HCT116 (cell line): Measurements from ENCODE around the gene TMEM117. TPM values are rescaled to one million over a fixed set of nuclear protein-coding genes. Genes with fewer than 3 reads are reported as not detected.

Experiments used
- ATAC-seq: fragments of 200-7000 bp; cut with Tn5 transposase; 2 replicates; pipeline ENCODE4 v1.9.1; 2020; ENCODE audit warnings: mild to moderate bottlenecking, moderate library complexity
- BruUV-seq: library from RNA; stranded (reverse); fragments of 400-500 nt; replicated peaks from 2 replicates; lab custom pipeline; 2021; lab: Mats Ljungman, UMichigan
- CTCF ChIA-PET: fragments of 300-600 bp; sonication (Branson Sonifier 250); formaldehyde crosslinking; loops from one replicate; lab custom pipeline; 2021; ENCODE audit warnings: antibody characterized with exemption; lab: Charles Lee
- POLR2A ChIA-PET: fragments of 300-600, 350-600 bp; sonication (Branson Sonifier 250); formaldehyde crosslinking; loops from one replicate; lab custom pipeline; 2021; ENCODE audit warnings: antibody characterized with exemption; lab: Charles Lee
- RAD21 ChIA-PET, 2 experiments: fragments of 300-600 bp; sonication (Branson Sonifier 250); formaldehyde crosslinking; loops; one replicate each; lab custom pipeline; 2023; ENCODE audit warnings: low total read pairs in 2 of 2; ENCODE audit not compliant: uncharacterized antibody in 2 of 2, unreplicated experiment in 2 of 2, low non-redundant PET in 1 of 2; lab: Charles Lee
- DNase-seq: peaks from one replicate; pipeline ENCODE4 v3.0.0-alpha.2; 2010; ENCODE audit warnings: low read depth, low spot score
- H2AFZ ChIP-seq: fragments of 200-600 bp; shearing (Covaris generic), sonication (generic); 2 replicates; pipeline ENCODE4 v1.6.1; 2017; ENCODE audit warnings: low read depth, mixed run types, mixed read lengths, antibody characterized with exemption, low read length; ENCODE audit not compliant: poor library complexity, severe bottlenecking
- H3K27ac ChIP-seq: 2 replicates; pipeline ENCODE4 v1.5.1; 2012; ENCODE audit warnings: low read depth, low read length
- H3K27me3 ChIP-seq: fragments of 200-600 bp; sonication (generic); 2 replicates; pipeline ENCODE4 v1.6.1; 2016; ENCODE audit warnings: mixed run types, low read length, mixed read lengths; ENCODE audit not compliant: insufficient read depth
- H3K36me3 ChIP-seq, 2 experiments: fragments of 200-500 bp in 1 of 2; fragments of 200-600 bp in 1 of 2; sonication (Bioruptor generic) in 1 of 2; sonication (generic) in 1 of 2; 2 replicates each; pipeline versions ENCODE4 v1.5.1 to v1.6.1; 2014 to 2016; ENCODE audit warnings: low read length in 2 of 2, inconsistent platforms in 1 of 2, mixed read lengths in 1 of 2, mixed run types in 1 of 2; ENCODE audit not compliant: insufficient read depth in 2 of 2, control insufficient read depth in 1 of 2
- H3K4me1 ChIP-seq, 2 experiments: fragments of 200-600 bp in 1 of 2; sonication (generic) in 1 of 2; 2 replicates each; pipeline versions ENCODE4 v1.5.1 to v1.6.1; 2012 to 2017; ENCODE audit warnings: low read length in 2 of 2, inconsistent platforms in 1 of 2, mild to moderate bottlenecking in 1 of 2, mixed read lengths in 1 of 2, mixed run types in 1 of 2, moderate library complexity in 1 of 2; ENCODE audit not compliant: insufficient read depth in 2 of 2, control insufficient read depth in 1 of 2
- H3K4me2 ChIP-seq: fragments of 200-600 bp; sonication (generic); 2 replicates; pipeline ENCODE4 v1.6.1; 2017; ENCODE audit warnings: mixed run types, low read length, mixed read lengths
- H3K4me3 ChIP-seq, 2 experiments: fragments of 200-600 bp in 1 of 2; sonication (generic) in 1 of 2; replicated peaks in 1 of 2; 2 replicates each; pipeline ENCODE4 v1.5.1; 2011 to 2016; ENCODE audit warnings: low read length in 2 of 2, control low read depth in 1 of 2, low read depth in 1 of 2, mild to moderate bottlenecking in 1 of 2, mixed read lengths in 1 of 2, mixed run types in 1 of 2
- H3K79me2 ChIP-seq: fragments of 200-600 bp; sonication (generic); 2 replicates; pipeline ENCODE4 v1.6.1; 2017; ENCODE audit warnings: mild to moderate bottlenecking, mixed run types, low read length, moderate library complexity, mixed read lengths; ENCODE audit not compliant: insufficient read depth
- H3K9ac ChIP-seq: fragments of 200-600 bp; sonication (generic); 2 replicates; pipeline ENCODE4 v1.6.1; 2016; ENCODE audit warnings: low read length, mixed read lengths
- H3K9me2 ChIP-seq: fragments of 200-600 bp; sonication (generic), shearing (Covaris generic); 2 replicates; pipeline ENCODE4 v1.6.1; 2017; ENCODE audit warnings: mixed run types, mild to moderate bottlenecking, moderate library complexity; ENCODE audit not compliant: insufficient read depth
- H3K9me3 ChIP-seq, 2 experiments: fragments of 200-500 bp in 1 of 2; fragments of 200-600 bp in 1 of 2; sonication (Bioruptor generic) in 1 of 2; sonication (generic) in 1 of 2; 2 replicates each; pipeline ENCODE4 v1.6.1; 2014 to 2017; ENCODE audit warnings: low read length in 2 of 2, mixed read lengths in 2 of 2, inconsistent platforms in 1 of 2, low read depth in 1 of 2, mild to moderate bottlenecking in 1 of 2, mixed run types in 1 of 2, moderate library complexity in 1 of 2; ENCODE audit not compliant: control insufficient read depth in 1 of 2, insufficient read depth in 1 of 2
- H4K20me1 ChIP-seq: fragments of 200-600 bp; sonication (generic), shearing (Covaris generic); 2 replicates; pipeline ENCODE4 v1.6.1; 2017; ENCODE audit warnings: mixed run types, mild to moderate bottlenecking, moderate library complexity; ENCODE audit not compliant: insufficient read depth
- CBX3 ChIP-seq: IDR thresholded peaks from 2 replicates; pipeline ENCODE4 v1.6.1; 2012; ENCODE audit warnings: low read depth
- EGR1 ChIP-seq: IDR thresholded peaks from 2 replicates; pipeline ENCODE4 v1.6.1; 2012; ENCODE audit warnings: low read depth
- ELF1 ChIP-seq: IDR thresholded peaks from 2 replicates; pipeline ENCODE4 v1.6.1; 2012; ENCODE audit warnings: low read depth, borderline replicate concordance
- EZH2 ChIP-seq: fragments of 200-600 bp; sonication (generic); IDR thresholded peaks from 2 replicates; pipeline ENCODE4 v1.6.1; 2017; ENCODE audit warnings: antibody characterized with exemption, mixed run types
- FOSL1 ChIP-seq: IDR thresholded peaks from 2 replicates; pipeline ENCODE4 v1.6.1; 2012; ENCODE audit warnings: low read depth
- JUND ChIP-seq: IDR thresholded peaks from 2 replicates; pipeline ENCODE4 v1.6.1; 2012
- POLR2A ChIP-seq: IDR thresholded peaks from 2 replicates; pipeline ENCODE4 v1.7.0; 2011; ENCODE audit warnings: borderline replicate concordance; ENCODE audit not compliant: insufficient read depth, insufficient read length; ENCODE audit errors: extremely low read depth
- POLR2AphosphoS5 ChIP-seq: IDR thresholded peaks from 2 replicates; pipeline ENCODE4 v1.6.1; 2011; ENCODE audit warnings: mild to moderate bottlenecking, low read depth, low read length, moderate library complexity
- RAD21 ChIP-seq: IDR thresholded peaks from 2 replicates; pipeline ENCODE4 v1.6.1; 2012; ENCODE audit warnings: low read depth, mild to moderate bottlenecking
- SIN3A ChIP-seq: IDR thresholded peaks from 2 replicates; pipeline ENCODE4 v1.6.1; 2012; ENCODE audit warnings: low read depth
- SP1 ChIP-seq: IDR thresholded peaks from 2 replicates; pipeline ENCODE4 v1.6.1; 2012; ENCODE audit warnings: low read depth
- SRF ChIP-seq: IDR thresholded peaks from 2 replicates; pipeline ENCODE4 v1.6.1; 2012; ENCODE audit warnings: low read depth
- TCF7L2 ChIP-seq: IDR thresholded peaks from 2 replicates; pipeline ENCODE4 v1.7.0; 2011; ENCODE audit warnings: borderline replicate concordance, inconsistent platforms; ENCODE audit not compliant: insufficient read depth, insufficient read length; ENCODE audit errors: extremely low read depth
- YY1 ChIP-seq: IDR thresholded peaks from 2 replicates; pipeline ENCODE4 v1.6.1; 2011; ENCODE audit warnings: low read length, low read depth, moderate library complexity, mild to moderate bottlenecking; ENCODE audit not compliant: insufficient replicate concordance; ENCODE audit errors: extremely low read depth
- ZFX ChIP-seq: fragments of 450-650 bp; IDR thresholded peaks from 2 replicates; pipeline ENCODE4 v1.6.1; 2017
- ZNF274 ChIP-seq: fragments of 200-500 bp; sonication (Bioruptor generic); IDR thresholded peaks from 2 replicates; pipeline ENCODE4 v1.6.1; 2014; ENCODE audit warnings: mild to moderate bottlenecking, low read depth, low read length, inconsistent platforms
- intact Hi-C: fragments of 100-400 bp; cut with micrococcal nuclease; formaldehyde crosslinking; loops from 2 replicates; pipeline ENCODE4 v1.10.0; 2022
- total RNA-seq: library from RNA; stranded (reverse); gene quantifications from one replicate; pipeline ENCODE4 v1.2.1, GENCODE V29; 2021; ENCODE audit not compliant: unreplicated experiment
- TF ChIP-seq, protein P1 (sequence below): IDR thresholded peaks from 2 replicates; pipeline ENCODE4 v1.6.1; 2012; ENCODE audit warnings: low read depth
- TF ChIP-seq, protein P2 (sequence below): IDR thresholded peaks from 2 replicates; pipeline ENCODE4 v1.6.1; 2012
- TF ChIP-seq, protein P3 (sequence below), 3 experiments: fragments of 200-600 bp in 1 of 3; sonication (generic) in 1 of 3; IDR thresholded peaks in 2 of 3; conservative IDR thresholded peaks in 1 of 3; 2 replicates each; pipeline ENCODE4 v1.5.1; 2012 to 2017; ENCODE audit warnings: low read depth in 2 of 3, low read length in 2 of 3, antibody characterized with exemption in 1 of 3, borderline replicate concordance in 1 of 3, control low read depth in 1 of 3, mild to moderate bottlenecking in 1 of 3, mixed read lengths in 1 of 3, mixed run types in 1 of 3, moderate library complexity in 1 of 3; ENCODE audit not compliant: insufficient read depth in 1 of 3
- TF ChIP-seq, protein P4 (sequence below): IDR thresholded peaks from 2 replicates; pipeline ENCODE4 v1.6.1; 2011; ENCODE audit warnings: mild to moderate bottlenecking, low read length, moderate library complexity; ENCODE audit not compliant: insufficient replicate concordance; ENCODE audit errors: extremely low read depth

TMEM117 gene
- total RNA-seq, 1 experiment from 2014 or later = 3.6 TPM

DNA sequence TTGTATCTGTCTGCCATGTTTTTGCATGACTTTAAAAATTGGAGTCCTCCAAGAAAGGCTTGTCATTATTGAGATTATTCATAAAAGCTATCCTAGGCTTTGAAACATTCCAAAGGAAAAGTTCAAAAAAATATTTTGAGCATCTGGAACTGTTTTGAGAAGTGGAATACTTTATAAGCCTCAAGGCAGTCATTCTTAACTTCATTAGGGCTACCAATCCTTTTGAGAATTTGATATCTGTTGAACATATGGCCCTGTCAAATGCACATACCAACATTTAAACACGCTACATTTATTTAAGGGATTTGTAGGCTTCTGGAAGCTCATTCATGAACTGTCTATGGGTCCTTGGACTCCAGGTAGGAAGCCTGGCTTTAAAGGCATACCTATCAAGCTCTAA lies 77.0 kb downstream of the TMEM117 start:
- H3K9me3 ChIP-seq = no peaks in the 10 kb centered on the region
- TF ChIP-seq ELF1 (no peak), SP1 (no peak), FOSL1 (no peak), TCF7L2 (no peak), CBX3 (no peak), JUND (no peak), RAD21 (no peak), ZFX (no peak), ZNF274 (no peak), EGR1 (no peak), YY1 (no peak), POLR2AphosphoS5 (no peak), SRF (no peak), SIN3A (no peak), EZH2 (no peak), POLR2A (no peak)
- TF ChIP-seq, protein P1, sequence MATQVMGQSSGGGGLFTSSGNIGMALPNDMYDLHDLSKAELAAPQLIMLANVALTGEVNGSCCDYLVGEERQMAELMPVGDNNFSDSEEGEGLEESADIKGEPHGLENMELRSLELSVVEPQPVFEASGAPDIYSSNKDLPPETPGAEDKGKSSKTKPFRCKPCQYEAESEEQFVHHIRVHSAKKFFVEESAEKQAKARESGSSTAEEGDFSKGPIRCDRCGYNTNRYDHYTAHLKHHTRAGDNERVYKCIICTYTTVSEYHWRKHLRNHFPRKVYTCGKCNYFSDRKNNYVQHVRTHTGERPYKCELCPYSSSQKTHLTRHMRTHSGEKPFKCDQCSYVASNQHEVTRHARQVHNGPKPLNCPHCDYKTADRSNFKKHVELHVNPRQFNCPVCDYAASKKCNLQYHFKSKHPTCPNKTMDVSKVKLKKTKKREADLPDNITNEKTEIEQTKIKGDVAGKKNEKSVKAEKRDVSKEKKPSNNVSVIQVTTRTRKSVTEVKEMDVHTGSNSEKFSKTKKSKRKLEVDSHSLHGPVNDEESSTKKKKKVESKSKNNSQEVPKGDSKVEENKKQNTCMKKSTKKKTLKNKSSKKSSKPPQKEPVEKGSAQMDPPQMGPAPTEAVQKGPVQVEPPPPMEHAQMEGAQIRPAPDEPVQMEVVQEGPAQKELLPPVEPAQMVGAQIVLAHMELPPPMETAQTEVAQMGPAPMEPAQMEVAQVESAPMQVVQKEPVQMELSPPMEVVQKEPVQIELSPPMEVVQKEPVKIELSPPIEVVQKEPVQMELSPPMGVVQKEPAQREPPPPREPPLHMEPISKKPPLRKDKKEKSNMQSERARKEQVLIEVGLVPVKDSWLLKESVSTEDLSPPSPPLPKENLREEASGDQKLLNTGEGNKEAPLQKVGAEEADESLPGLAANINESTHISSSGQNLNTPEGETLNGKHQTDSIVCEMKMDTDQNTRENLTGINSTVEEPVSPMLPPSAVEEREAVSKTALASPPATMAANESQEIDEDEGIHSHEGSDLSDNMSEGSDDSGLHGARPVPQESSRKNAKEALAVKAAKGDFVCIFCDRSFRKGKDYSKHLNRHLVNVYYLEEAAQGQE = no peak
- TF ChIP-seq, protein P2, sequence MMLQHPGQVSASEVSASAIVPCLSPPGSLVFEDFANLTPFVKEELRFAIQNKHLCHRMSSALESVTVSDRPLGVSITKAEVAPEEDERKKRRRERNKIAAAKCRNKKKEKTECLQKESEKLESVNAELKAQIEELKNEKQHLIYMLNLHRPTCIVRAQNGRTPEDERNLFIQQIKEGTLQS = no peak
- TF ChIP-seq, protein P3, sequence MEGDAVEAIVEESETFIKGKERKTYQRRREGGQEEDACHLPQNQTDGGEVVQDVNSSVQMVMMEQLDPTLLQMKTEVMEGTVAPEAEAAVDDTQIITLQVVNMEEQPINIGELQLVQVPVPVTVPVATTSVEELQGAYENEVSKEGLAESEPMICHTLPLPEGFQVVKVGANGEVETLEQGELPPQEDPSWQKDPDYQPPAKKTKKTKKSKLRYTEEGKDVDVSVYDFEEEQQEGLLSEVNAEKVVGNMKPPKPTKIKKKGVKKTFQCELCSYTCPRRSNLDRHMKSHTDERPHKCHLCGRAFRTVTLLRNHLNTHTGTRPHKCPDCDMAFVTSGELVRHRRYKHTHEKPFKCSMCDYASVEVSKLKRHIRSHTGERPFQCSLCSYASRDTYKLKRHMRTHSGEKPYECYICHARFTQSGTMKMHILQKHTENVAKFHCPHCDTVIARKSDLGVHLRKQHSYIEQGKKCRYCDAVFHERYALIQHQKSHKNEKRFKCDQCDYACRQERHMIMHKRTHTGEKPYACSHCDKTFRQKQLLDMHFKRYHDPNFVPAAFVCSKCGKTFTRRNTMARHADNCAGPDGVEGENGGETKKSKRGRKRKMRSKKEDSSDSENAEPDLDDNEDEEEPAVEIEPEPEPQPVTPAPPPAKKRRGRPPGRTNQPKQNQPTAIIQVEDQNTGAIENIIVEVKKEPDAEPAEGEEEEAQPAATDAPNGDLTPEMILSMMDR (IDR thresholded peaks at IDR 0.05 in 2 of 3, conservative IDR thresholded peaks at IDR 0.05 in 1 of 3; ENCODE audit: borderline replicate concordance in 1 of 3, insufficient read depth in 1 of 3, low read depth in 2 of 3, low read length in 2 of 3) = no peak
- TF ChIP-seq, protein P4, sequence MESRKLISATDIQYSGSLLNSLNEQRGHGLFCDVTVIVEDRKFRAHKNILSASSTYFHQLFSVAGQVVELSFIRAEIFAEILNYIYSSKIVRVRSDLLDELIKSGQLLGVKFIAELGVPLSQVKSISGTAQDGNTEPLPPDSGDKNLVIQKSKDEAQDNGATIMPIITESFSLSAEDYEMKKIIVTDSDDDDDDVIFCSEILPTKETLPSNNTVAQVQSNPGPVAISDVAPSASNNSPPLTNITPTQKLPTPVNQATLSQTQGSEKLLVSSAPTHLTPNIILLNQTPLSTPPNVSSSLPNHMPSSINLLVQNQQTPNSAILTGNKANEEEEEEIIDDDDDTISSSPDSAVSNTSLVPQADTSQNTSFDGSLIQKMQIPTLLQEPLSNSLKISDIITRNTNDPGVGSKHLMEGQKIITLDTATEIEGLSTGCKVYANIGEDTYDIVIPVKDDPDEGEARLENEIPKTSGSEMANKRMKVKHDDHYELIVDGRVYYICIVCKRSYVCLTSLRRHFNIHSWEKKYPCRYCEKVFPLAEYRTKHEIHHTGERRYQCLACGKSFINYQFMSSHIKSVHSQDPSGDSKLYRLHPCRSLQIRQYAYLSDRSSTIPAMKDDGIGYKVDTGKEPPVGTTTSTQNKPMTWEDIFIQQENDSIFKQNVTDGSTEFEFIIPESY = no peak
- no peak for DNase-seq
- H3K79me2 ChIP-seq = no peaks in the 10 kb centered on the region
- ChIA-PET POLR2A (no interaction called here), RAD21 (no interaction called here), CTCF (no interaction called here)
- H3K4me2 ChIP-seq = no peak overlapping the region
- no peak overlapping the region for H3K4me3 ChIP-seq
- no peaks in the 10 kb centered on the region for H3K27me3 ChIP-seq
- H3K9ac ChIP-seq = no peak overlapping the region
- no peaks in the 10 kb centered on the region for H4K20me1 ChIP-seq
- no TSS peak for BruUV-seq
- ATAC-seq = no peak
- H3K27ac ChIP-seq = no peak overlapping the region
- H3K4me1 ChIP-seq = no peaks in the 10 kb centered on the region
- intact Hi-C loops = no loop called here
- H3K9me2 ChIP-seq = no peaks in the 10 kb centered on the region
- no peaks in the 10 kb centered on the region for H3K36me3 ChIP-seq
- H2AFZ ChIP-seq = no peak overlapping the region
